HEK293 (cell line): ENCODE results near the gene CPT1A.

ENCODE experiments used
- CTCF ChIA-PET: fragments of 350-600 bp; formaldehyde crosslinking; extraction: SDS; loops from one replicate; lab custom pipeline; 2021; ENCODE audit warnings: antibody characterized with exemption; lab: Yijun Ruan, JAX
- POLR2A ChIA-PET: fragments of 300-600 bp; formaldehyde crosslinking; extraction: SDS; loops from one replicate; lab custom pipeline; 2020; ENCODE audit warnings: antibody characterized with exemption, inconsistent platforms; lab: Yijun Ruan, JAX
- H3K27ac ChIP-seq: fragments of 200-500 bp; sonication (Bioruptor generic); 2 replicates; pipeline ENCODE4 v1.5.1; 2014; ENCODE audit warnings: low read depth, low read length, control low read depth, inconsistent platforms; ENCODE audit errors: extremely low read depth
- H3K36me3 ChIP-seq, 2 experiments: fragments of 200-500 bp in 1 of 2; sonication (Bioruptor generic) in 1 of 2; 1 replicate in 1 of 2; 2 replicates in 1 of 2; pipeline ENCODE4 v1.5.1; 2014 to 2017; ENCODE audit warnings: inconsistent platforms in 2 of 2, low read length in 2 of 2; ENCODE audit not compliant: control insufficient read depth in 2 of 2, insufficient read depth in 1 of 2
- H3K4me1 ChIP-seq: fragments of 200-500 bp; sonication (Bioruptor generic); 2 replicates; pipeline ENCODE4 v1.5.1; 2014; ENCODE audit warnings: mild to moderate bottlenecking, low read length, inconsistent platforms; ENCODE audit not compliant: control insufficient read depth, insufficient read depth
- H3K4me3 ChIP-seq: 2 replicates; pipeline ENCODE4 v1.5.1; 2011; ENCODE audit warnings: low read depth, mild to moderate bottlenecking, control low read depth, low read length, moderate library complexity
- H3K9me3 ChIP-seq: fragments of 200-500 bp; sonication (Bioruptor generic); 2 replicates; pipeline ENCODE4 v1.5.1; 2014; ENCODE audit warnings: low read depth, low read length, inconsistent platforms; ENCODE audit not compliant: control insufficient read depth, insufficient read depth
- BCL6B ChIP-seq: fragments of 450-650 bp; formaldehyde crosslinking; IDR thresholded peaks from 2 replicates; pipeline ENCODE4 v1.5.1; 2017; ENCODE audit warnings: missing biosample characterization, missing genetic modification characterization
- EGR2 ChIP-seq: fragments of 450-650 bp; formaldehyde crosslinking; IDR thresholded peaks from 2 replicates; pipeline ENCODE4 v1.5.1; 2016; ENCODE audit warnings: low read depth, missing biosample characterization, missing genetic modification characterization
- KLF17 ChIP-seq: fragments of 450-650 bp; formaldehyde crosslinking; IDR thresholded peaks from 2 replicates; pipeline ENCODE4 v1.5.1; 2016; ENCODE audit warnings: missing biosample characterization, missing genetic modification characterization
- PRDM10 ChIP-seq: fragments of 450-650 bp; formaldehyde crosslinking; IDR thresholded peaks from 2 replicates; pipeline ENCODE4 v1.5.1; 2016; ENCODE audit warnings: missing biosample characterization, missing genetic modification characterization
- REST ChIP-seq: fragments of 450-650 bp; formaldehyde crosslinking; IDR thresholded peaks from 2 replicates; pipeline ENCODE4 v1.5.1; 2016; ENCODE audit warnings: missing biosample characterization, missing genetic modification characterization
- SCRT1 ChIP-seq: fragments of 450-650 bp; formaldehyde crosslinking; IDR thresholded peaks from 2 replicates; pipeline ENCODE4 v1.5.1; 2016; ENCODE audit warnings: missing biosample characterization, missing genetic modification characterization, borderline replicate concordance
- SP3 ChIP-seq: fragments of 450-650 bp; formaldehyde crosslinking; IDR thresholded peaks from 2 replicates; pipeline ENCODE4 v1.5.1; 2016; ENCODE audit warnings: missing biosample characterization, missing genetic modification characterization
- TRIM28 ChIP-seq: IDR thresholded peaks from 2 replicates; pipeline ENCODE4 v1.6.1; 2011; ENCODE audit warnings: low read length, control low read depth, borderline replicate concordance
- WT1 ChIP-seq: fragments of 450-650 bp; formaldehyde crosslinking; IDR thresholded peaks from 2 replicates; pipeline ENCODE4 v1.5.1; 2016; ENCODE audit warnings: missing biosample characterization, missing genetic modification characterization
- ZBTB1 ChIP-seq: fragments of 450-650 bp; formaldehyde crosslinking; IDR thresholded peaks from 2 replicates; pipeline ENCODE4 v1.5.1; 2016; ENCODE audit warnings: missing biosample characterization, missing genetic modification characterization
- ZBTB6 ChIP-seq: fragments of 450-650 bp; formaldehyde crosslinking; IDR thresholded peaks from 2 replicates; pipeline ENCODE4 v1.5.1; 2017; ENCODE audit warnings: missing biosample characterization, missing genetic modification characterization
- ZBTB7A ChIP-seq: fragments of 450-650 bp; formaldehyde crosslinking; IDR thresholded peaks from 2 replicates; pipeline ENCODE4 v1.5.1; 2016; ENCODE audit warnings: low read depth, missing biosample characterization, missing genetic modification characterization
- ZFHX2 ChIP-seq: fragments of 450-650 bp; formaldehyde crosslinking; conservative IDR thresholded peaks from 2 replicates; pipeline ENCODE4 v1.5.1; 2016; ENCODE audit warnings: missing biosample characterization, missing genetic modification characterization
- ZNF146 ChIP-seq: fragments of 450-650 bp; formaldehyde crosslinking; IDR thresholded peaks from 2 replicates; pipeline ENCODE4 v1.5.1; 2016; ENCODE audit warnings: missing biosample characterization, missing genetic modification characterization
- ZNF23 ChIP-seq: fragments of 450-650 bp; formaldehyde crosslinking; IDR thresholded peaks from 2 replicates; pipeline ENCODE4 v1.5.1; 2016; ENCODE audit warnings: missing biosample characterization, missing genetic modification characterization, borderline replicate concordance
- ZNF280D ChIP-seq: fragments of 450-650 bp; formaldehyde crosslinking; IDR thresholded peaks from 2 replicates; pipeline ENCODE4 v1.5.1; 2016; ENCODE audit warnings: missing biosample characterization, missing genetic modification characterization
- ZNF37A ChIP-seq: fragments of 450-650 bp; IDR thresholded peaks from 2 replicates; pipeline ENCODE4 v1.5.1; 2018; ENCODE audit warnings: missing biosample characterization, missing genetic modification characterization
- ZNF416 ChIP-seq: fragments of 450-650 bp; formaldehyde crosslinking; IDR thresholded peaks from 2 replicates; pipeline ENCODE4 v1.5.1; 2016; ENCODE audit warnings: missing biosample characterization, missing genetic modification characterization
- ZNF548 ChIP-seq: fragments of 450-650 bp; formaldehyde crosslinking; IDR thresholded peaks from 2 replicates; pipeline ENCODE4 v1.5.1; 2016; ENCODE audit warnings: missing biosample characterization, missing genetic modification characterization
- ZNF621 ChIP-seq: fragments of 450-650 bp; formaldehyde crosslinking; IDR thresholded peaks from 2 replicates; pipeline ENCODE4 v1.5.1; 2017; ENCODE audit warnings: missing biosample characterization, missing genetic modification characterization
- ZNF654 ChIP-seq: fragments of 450-650 bp; formaldehyde crosslinking; IDR thresholded peaks from 2 replicates; pipeline ENCODE4 v1.5.1; 2016; ENCODE audit warnings: low read depth, missing biosample characterization, missing genetic modification characterization

Gene CPT1A

GRCh38 chr11:68784653-68785052 is 57.1 kb downstream of the CPT1A start:
- no peak overlapping the region for H3K27ac ChIP-seq
- no peaks in the 10 kb centered on the region for H3K9me3 ChIP-seq
- H3K36me3 ChIP-seq = peaks cover 0 to 37% of the 10 kb centered on the region in 2 experiments; a peak in 2 of 3 replicates
- H3K4me3 ChIP-seq = no peak overlapping the region
- TF ChIP-seq ZNF416 (tag by site-specific recombination) = no peak
- TF ChIP-seq ZFHX2 (tag by site-specific recombination) = no peak
- TF ChIP-seq ZBTB1 (tag by site-specific recombination) = no peak
- TF ChIP-seq ZNF146 = no peak
- no peak for TF ChIP-seq ZNF548
- TF ChIP-seq ZBTB6 (tag by site-specific recombination) = no peak
- TF ChIP-seq ZNF621 (tag by site-specific recombination) = no peak
- TF ChIP-seq REST = no peak
- no peak for TF ChIP-seq ZNF23 (tag by site-specific recombination)
- no peak for TF ChIP-seq SCRT1 (tag by site-specific recombination)
- no peak for TF ChIP-seq ZNF654 (tag by site-specific recombination)
- CTCF ChIA-PET = no interaction called here
- POLR2A ChIA-PET = no interaction called here
- H3K4me1 ChIP-seq = no peaks in the 10 kb centered on the region

GRCh38 chr11:68783216-68783821 is 58.4 kb downstream of the CPT1A start:
- Histone ChIP-seq H3K4me1 (no peaks in the 10 kb centered on the region), H3K4me3 (no peak overlapping the region), H3K36me3 (peaks cover 0 to 40% of the 10 kb centered on the region in 2 experiments; a peak in 2 of 3 replicates), H3K27ac (no peak overlapping the region), H3K9me3 (no peaks in the 10 kb centered on the region)
- ChIA-PET CTCF (interaction anchor here (0.5 to 1.0 kb wide), 2 partner anchors 14 to 15 kb away, joined by 3 read pairs; no protein-coding TSS in a partner anchor), POLR2A (no interaction called here)
- TF ChIP-seq TRIM28 (no peak), ZNF280D (tag by site-specific recombination) (no peak), PRDM10 (no peak), WT1 (no peak), EGR2 (tag by site-specific recombination) (no peak), ZNF548 (no peak), SP3 (tag by site-specific recombination) (no peak), KLF17 (tag by site-specific recombination) (no peak), ZNF37A (tag by site-specific recombination) (no peak), BCL6B (tag by site-specific recombination) (no peak), ZBTB7A (tag by site-specific recombination) (no peak)
